HEK293 (cell line): ENCODE measurements around the gene APEX2.

Source experiments
- CTCF ChIA-PET: fragments of 350-600 bp; formaldehyde crosslinking; extraction: SDS; loops from one replicate; lab custom pipeline; 2021; ENCODE audit warnings: antibody characterized with exemption; lab: Yijun Ruan, JAX
- POLR2A ChIA-PET: fragments of 300-600 bp; formaldehyde crosslinking; extraction: SDS; loops from one replicate; lab custom pipeline; 2020; ENCODE audit warnings: antibody characterized with exemption, inconsistent platforms; lab: Yijun Ruan, JAX
- H3K27ac ChIP-seq: fragments of 200-500 bp; sonication (Bioruptor generic); 2 replicates; pipeline ENCODE4 v1.5.1; 2014; ENCODE audit warnings: low read depth, low read length, control low read depth, inconsistent platforms; ENCODE audit errors: extremely low read depth
- H3K36me3 ChIP-seq, 2 experiments: fragments of 200-500 bp in 1 of 2; sonication (Bioruptor generic) in 1 of 2; 1 replicate in 1 of 2; 2 replicates in 1 of 2; pipeline ENCODE4 v1.5.1; 2014 to 2017; ENCODE audit warnings: inconsistent platforms in 2 of 2, low read length in 2 of 2; ENCODE audit not compliant: control insufficient read depth in 2 of 2, insufficient read depth in 1 of 2
- H3K4me1 ChIP-seq: fragments of 200-500 bp; sonication (Bioruptor generic); 2 replicates; pipeline ENCODE4 v1.5.1; 2014; ENCODE audit warnings: mild to moderate bottlenecking, low read length, inconsistent platforms; ENCODE audit not compliant: control insufficient read depth, insufficient read depth
- H3K4me3 ChIP-seq: 2 replicates; pipeline ENCODE4 v1.5.1; 2011; ENCODE audit warnings: low read depth, mild to moderate bottlenecking, control low read depth, low read length, moderate library complexity
- H3K9me3 ChIP-seq: fragments of 200-500 bp; sonication (Bioruptor generic); 2 replicates; pipeline ENCODE4 v1.5.1; 2014; ENCODE audit warnings: low read depth, low read length, inconsistent platforms; ENCODE audit not compliant: control insufficient read depth, insufficient read depth
- MEIS1 ChIP-seq: sonication (generic); formaldehyde crosslinking; IDR thresholded peaks from 2 replicates; pipeline ENCODE4 v1.8.1; 2022; ENCODE audit warnings: missing genetic modification reagents, mild to moderate bottlenecking, borderline replicate concordance
- SP3 ChIP-seq: fragments of 450-650 bp; formaldehyde crosslinking; IDR thresholded peaks from 2 replicates; pipeline ENCODE4 v1.5.1; 2016; ENCODE audit warnings: missing biosample characterization, missing genetic modification characterization
- SP7 ChIP-seq: fragments of 450-650 bp; formaldehyde crosslinking; IDR thresholded peaks from 2 replicates; pipeline ENCODE4 v1.5.1; 2016; ENCODE audit warnings: missing biosample characterization, missing genetic modification characterization
- YY1 ChIP-seq: fragments of 450-650 bp; formaldehyde crosslinking; IDR thresholded peaks from 2 replicates; pipeline ENCODE4 v1.5.1; 2018; ENCODE audit warnings: missing biosample characterization, missing genetic modification characterization
- ZBTB1 ChIP-seq: fragments of 450-650 bp; formaldehyde crosslinking; IDR thresholded peaks from 2 replicates; pipeline ENCODE4 v1.5.1; 2016; ENCODE audit warnings: missing biosample characterization, missing genetic modification characterization
- ZBTB8A ChIP-seq: fragments of 450-650 bp; formaldehyde crosslinking; IDR thresholded peaks from 2 replicates; pipeline ENCODE4 v1.5.1; 2016; ENCODE audit warnings: missing biosample characterization, missing genetic modification characterization
- ZFP37 ChIP-seq: fragments of 450-650 bp; formaldehyde crosslinking; IDR thresholded peaks from 2 replicates; pipeline ENCODE4 v1.5.1; 2016; ENCODE audit warnings: missing biosample characterization, missing genetic modification characterization
- ZNF274 ChIP-seq, 2 experiments: fragments of 200-500 bp in 1 of 2; fragments of 450-650 bp in 1 of 2; sonication (Bioruptor generic) in 1 of 2; formaldehyde crosslinking in 1 of 2; IDR thresholded peaks; 2 replicates each; pipeline versions ENCODE4 v1.5.1 to v1.6.1; 2014 to 2016; ENCODE audit warnings: borderline replicate concordance in 1 of 2, inconsistent platforms in 1 of 2, low read length in 1 of 2, missing biosample characterization in 1 of 2, missing genetic modification characterization in 1 of 2
- ZNF292 ChIP-seq: fragments of 450-650 bp; formaldehyde crosslinking; IDR thresholded peaks from 2 replicates; pipeline ENCODE4 v1.5.1; 2016; ENCODE audit warnings: low read depth, missing biosample characterization, missing genetic modification characterization, borderline replicate concordance
- ZNF423 ChIP-seq: fragments of 450-650 bp; formaldehyde crosslinking; IDR thresholded peaks from 2 replicates; pipeline ENCODE4 v1.5.1; 2016; ENCODE audit warnings: missing biosample characterization, missing genetic modification characterization
- ZNF621 ChIP-seq: fragments of 450-650 bp; formaldehyde crosslinking; IDR thresholded peaks from 2 replicates; pipeline ENCODE4 v1.5.1; 2017; ENCODE audit warnings: missing biosample characterization, missing genetic modification characterization
- ZNF670 ChIP-seq: fragments of 450-650 bp; formaldehyde crosslinking; IDR thresholded peaks from 2 replicates; pipeline ENCODE4 v1.5.1; 2016; ENCODE audit warnings: missing biosample characterization, missing genetic modification characterization, low read depth
- ZSCAN23 ChIP-seq: fragments of 450-650 bp; formaldehyde crosslinking; IDR thresholded peaks from 2 replicates; pipeline ENCODE4 v1.5.1; 2016; ENCODE audit warnings: missing biosample characterization, missing genetic modification characterization
- ZSCAN30 ChIP-seq: fragments of 450-650 bp; IDR thresholded peaks from 2 replicates; pipeline ENCODE4 v1.5.1; 2018; ENCODE audit warnings: missing biosample characterization, mild to moderate bottlenecking, missing genetic modification characterization, moderate library complexity
- TF ChIP-seq, protein P1 (sequence below): fragments of 450-650 bp; formaldehyde crosslinking; IDR thresholded peaks from 2 replicates; pipeline ENCODE4 v1.5.0; 2017; ENCODE audit warnings: missing biosample characterization, missing genetic modification characterization, borderline replicate concordance
- TF ChIP-seq, protein P2 (sequence below): fragments of 450-650 bp; formaldehyde crosslinking; IDR thresholded peaks from 2 replicates; pipeline ENCODE4 v1.5.1; 2016; ENCODE audit warnings: missing biosample characterization, missing genetic modification characterization
- TF ChIP-seq, protein P3 (sequence below): fragments of 450-650 bp; formaldehyde crosslinking; IDR thresholded peaks from 2 replicates; pipeline ENCODE4 v1.5.1; 2016; ENCODE audit warnings: missing biosample characterization, missing genetic modification characterization
- TF ChIP-seq, protein P4 (sequence below): fragments of 450-650 bp; formaldehyde crosslinking; IDR thresholded peaks from 2 replicates; pipeline ENCODE4 v1.5.1; 2017; ENCODE audit warnings: missing biosample characterization, missing genetic modification characterization
- TF ChIP-seq, protein P5 (sequence below): fragments of 450-650 bp; formaldehyde crosslinking; IDR thresholded peaks from 2 replicates; pipeline ENCODE4 v1.5.1; 2016; ENCODE audit warnings: missing biosample characterization, missing genetic modification characterization

The APEX2 gene

DNA sequence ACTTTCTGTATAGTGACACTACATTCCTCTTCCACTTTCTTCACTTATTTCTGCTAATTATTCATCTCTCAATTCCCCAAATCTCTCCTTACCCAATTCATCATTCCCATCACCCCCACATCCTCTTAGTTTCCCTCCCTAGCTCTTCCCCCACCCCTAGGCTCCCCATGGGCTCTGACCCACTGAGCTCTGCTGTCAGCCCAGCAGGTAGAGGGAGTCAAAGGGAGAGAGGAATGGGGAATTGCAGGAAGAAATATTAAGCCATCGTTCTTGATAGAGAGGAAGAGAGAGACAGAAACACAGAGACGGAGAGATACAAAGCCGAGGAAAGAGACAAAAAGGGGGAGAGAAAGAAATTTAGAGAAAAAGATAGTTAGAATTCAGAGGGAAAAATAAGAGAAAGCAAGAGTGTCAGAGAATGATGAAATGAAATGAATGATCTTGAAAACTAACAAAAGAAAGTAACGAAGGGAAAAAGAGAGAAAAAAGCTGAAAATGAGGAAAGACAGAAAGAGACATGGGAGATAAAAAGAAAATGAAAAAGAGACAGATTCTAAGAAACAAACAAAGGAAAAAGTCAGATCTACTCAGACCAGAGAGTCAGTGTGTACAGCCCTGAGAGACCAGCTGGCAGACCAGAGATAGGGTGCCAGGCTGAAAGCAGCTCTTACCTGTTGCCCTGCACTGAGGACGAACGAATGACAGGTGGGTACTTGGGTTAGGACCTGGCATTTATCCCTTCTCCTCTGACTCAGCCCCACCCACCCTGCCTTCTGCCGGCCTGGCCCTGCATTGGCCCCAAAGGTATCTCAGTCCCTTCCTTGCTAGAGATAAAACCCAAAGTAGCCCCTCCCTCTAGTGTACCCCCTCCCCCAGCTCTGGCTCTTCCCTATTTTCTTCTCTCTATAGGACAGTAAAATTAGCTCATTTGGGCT lies 30.4 kb downstream of the APEX2 start, which contains the start of gene ALAS2:
Gene ALAS2 (minus strand): TSS at position 707 of the 935 bp plus-strand sequence. CDS start 4,977 bp downstream, outside the sequence.
- no peak within 1 kb of the TSS for H3K27ac ChIP-seq
- TF ChIP-seq ZBTB1 (tag by site-specific recombination) (no peak), YY1 (tag by site-specific recombination) (no peak), ZNF423 (tag by site-specific recombination) (no peak), SP7 (tag by site-specific recombination) (no peak), ZNF621 (tag by site-specific recombination) (no peak), ZSCAN30 (tag by site-specific recombination) (no peak), ZNF670 (no peak), ZBTB8A (no peak), ZFP37 (tag by site-specific recombination) (no peak), ZNF274 (IDR thresholded peaks at IDR 0.05; ENCODE audit: low read length) (no peak), ZNF274 (tag by site-specific recombination; IDR thresholded peaks at IDR 0.05; ENCODE audit: borderline replicate concordance) (no peak), SP3 (tag by site-specific recombination) (no peak)
- TF ChIP-seq, protein P1, sequence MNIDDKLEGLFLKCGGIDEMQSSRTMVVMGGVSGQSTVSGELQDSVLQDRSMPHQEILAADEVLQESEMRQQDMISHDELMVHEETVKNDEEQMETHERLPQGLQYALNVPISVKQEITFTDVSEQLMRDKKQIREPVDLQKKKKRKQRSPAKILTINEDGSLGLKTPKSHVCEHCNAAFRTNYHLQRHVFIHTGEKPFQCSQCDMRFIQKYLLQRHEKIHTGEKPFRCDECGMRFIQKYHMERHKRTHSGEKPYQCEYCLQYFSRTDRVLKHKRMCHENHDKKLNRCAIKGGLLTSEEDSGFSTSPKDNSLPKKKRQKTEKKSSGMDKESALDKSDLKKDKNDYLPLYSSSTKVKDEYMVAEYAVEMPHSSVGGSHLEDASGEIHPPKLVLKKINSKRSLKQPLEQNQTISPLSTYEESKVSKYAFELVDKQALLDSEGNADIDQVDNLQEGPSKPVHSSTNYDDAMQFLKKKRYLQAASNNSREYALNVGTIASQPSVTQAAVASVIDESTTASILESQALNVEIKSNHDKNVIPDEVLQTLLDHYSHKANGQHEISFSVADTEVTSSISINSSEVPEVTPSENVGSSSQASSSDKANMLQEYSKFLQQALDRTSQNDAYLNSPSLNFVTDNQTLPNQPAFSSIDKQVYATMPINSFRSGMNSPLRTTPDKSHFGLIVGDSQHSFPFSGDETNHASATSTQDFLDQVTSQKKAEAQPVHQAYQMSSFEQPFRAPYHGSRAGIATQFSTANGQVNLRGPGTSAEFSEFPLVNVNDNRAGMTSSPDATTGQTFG = no peak
- TF ChIP-seq, protein P2, sequence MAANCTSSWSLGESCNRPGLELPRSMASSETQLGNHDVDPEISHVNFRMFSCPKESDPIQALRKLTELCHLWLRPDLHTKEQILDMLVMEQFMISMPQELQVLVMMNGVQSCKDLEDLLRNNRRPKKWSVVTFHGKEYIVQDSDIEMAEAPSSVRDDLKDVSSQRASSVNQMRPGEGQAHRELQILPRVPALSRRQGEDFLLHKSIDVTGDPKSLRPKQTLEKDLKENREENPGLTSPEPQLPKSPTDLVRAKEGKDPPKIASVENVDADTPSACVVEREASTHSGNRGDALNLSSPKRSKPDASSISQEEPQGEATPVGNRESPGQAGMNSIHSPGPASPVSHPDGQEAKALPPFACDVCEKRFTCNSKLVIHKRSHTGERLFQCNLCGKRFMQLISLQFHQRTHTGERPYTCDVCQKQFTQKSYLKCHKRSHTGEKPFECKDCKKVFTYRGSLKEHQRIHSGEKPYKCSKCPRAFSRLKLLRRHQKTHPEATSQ (tag by site-specific recombination) = no peak
- TF ChIP-seq, protein P3, sequence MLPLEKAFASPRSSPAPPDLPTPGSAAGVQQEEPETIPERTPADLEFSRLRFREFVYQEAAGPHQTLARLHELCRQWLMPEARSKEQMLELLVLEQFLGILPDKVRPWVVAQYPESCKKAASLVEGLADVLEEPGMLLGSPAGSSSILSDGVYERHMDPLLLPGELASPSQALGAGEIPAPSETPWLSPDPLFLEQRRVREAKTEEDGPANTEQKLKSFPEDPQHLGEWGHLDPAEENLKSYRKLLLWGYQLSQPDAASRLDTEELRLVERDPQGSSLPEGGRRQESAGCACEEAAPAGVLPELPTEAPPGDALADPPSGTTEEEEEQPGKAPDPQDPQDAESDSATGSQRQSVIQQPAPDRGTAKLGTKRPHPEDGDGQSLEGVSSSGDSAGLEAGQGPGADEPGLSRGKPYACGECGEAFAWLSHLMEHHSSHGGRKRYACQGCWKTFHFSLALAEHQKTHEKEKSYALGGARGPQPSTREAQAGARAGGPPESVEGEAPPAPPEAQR (tag by site-specific recombination) = no peak
- TF ChIP-seq, protein P4, sequence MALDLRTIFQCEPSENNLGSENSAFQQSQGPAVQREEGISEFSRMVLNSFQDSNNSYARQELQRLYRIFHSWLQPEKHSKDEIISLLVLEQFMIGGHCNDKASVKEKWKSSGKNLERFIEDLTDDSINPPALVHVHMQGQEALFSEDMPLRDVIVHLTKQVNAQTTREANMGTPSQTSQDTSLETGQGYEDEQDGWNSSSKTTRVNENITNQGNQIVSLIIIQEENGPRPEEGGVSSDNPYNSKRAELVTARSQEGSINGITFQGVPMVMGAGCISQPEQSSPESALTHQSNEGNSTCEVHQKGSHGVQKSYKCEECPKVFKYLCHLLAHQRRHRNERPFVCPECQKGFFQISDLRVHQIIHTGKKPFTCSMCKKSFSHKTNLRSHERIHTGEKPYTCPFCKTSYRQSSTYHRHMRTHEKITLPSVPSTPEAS (tag by site-specific recombination) = no peak
- POLR2A ChIA-PET = interaction anchor here (0.8 kb wide), 1 partner anchor 30 kb away, joined by 3 read pairs; the partner anchor contains the start of gene APEX2
- CTCF ChIA-PET = no interaction called here
- no peak within 1 kb of the TSS for H3K4me3 ChIP-seq
- H3K9me3 ChIP-seq = no peaks in the 10 kb centered on the region
- H3K36me3 ChIP-seq = no peaks in the 10 kb centered on the region
- H3K4me1 ChIP-seq = no peaks in the 10 kb centered on the region

DNA sequence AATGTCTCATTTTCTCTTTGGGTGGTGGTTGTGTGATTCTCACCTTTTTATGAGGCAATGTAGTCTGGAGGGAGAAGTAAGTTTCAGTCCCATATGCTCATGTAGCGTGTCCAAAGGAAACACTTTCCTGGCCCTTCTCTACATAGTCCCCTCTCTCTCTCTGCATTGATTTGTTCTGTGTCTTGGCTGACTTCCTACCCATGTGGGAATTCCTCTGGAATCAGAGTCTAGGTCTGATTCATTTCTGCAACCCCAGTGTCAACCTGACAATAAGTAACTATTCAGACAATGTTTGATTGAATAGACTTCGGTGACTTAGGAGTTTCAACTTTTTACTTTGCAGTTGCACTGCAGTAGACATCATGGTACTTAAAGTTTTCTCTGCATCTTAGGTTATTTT lies 33.3 kb downstream of the APEX2 start:
- no peak overlapping the region for H3K4me3 ChIP-seq
- no peaks in the 10 kb centered on the region for H3K4me1 ChIP-seq
- H3K9me3 ChIP-seq = no peaks in the 10 kb centered on the region
- H3K36me3 ChIP-seq = no peaks in the 10 kb centered on the region
- POLR2A ChIA-PET = no interaction called here
- H3K27ac ChIP-seq = no peak overlapping the region
- CTCF ChIA-PET = no interaction called here
- TF ChIP-seq ZNF292 (tag by site-specific recombination) (no peak), ZSCAN23 (tag by site-specific recombination) (no peak), MEIS1 (CRISPR knock-in tag) (no peak)
- TF ChIP-seq, protein P5, sequence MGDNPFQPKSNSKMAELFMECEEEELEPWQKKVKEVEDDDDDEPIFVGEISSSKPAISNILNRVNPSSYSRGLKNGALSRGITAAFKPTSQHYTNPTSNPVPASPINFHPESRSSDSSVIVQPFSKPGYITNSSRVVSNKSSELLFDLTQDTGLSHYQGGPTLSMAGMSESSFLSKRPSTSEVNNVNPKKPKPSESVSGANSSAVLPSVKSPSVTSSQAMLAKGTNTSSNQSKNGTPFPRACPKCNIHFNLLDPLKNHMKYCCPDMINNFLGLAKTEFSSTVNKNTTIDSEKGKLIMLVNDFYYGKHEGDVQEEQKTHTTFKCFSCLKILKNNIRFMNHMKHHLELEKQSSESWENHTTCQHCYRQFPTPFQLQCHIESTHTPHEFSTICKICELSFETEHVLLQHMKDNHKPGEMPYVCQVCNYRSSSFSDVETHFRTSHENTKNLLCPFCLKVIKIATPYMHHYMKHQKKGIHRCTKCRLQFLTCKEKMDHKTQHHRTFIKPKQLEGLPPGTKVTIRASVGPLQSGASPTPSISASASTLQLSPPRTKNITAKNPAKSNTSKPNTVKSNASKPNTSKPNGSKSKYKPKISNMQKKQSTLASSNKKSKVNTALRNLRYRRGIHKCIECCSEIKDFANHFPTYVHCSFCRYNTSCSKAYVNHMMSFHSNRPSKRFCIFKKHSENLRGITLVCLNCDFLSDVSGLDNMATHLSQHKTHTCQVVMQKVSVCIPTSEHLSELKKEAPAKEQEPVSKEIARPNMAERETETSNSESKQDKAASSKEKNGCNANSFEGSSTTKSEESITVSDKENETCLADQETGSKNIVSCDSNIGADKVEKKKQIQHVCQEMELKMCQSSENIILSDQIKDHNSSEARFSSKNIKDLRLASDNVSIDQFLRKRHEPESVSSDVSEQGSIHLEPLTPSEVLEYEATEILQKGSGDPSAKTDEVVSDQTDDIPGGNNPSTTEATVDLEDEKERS (tag by site-specific recombination) = no peak
- TF ChIP-seq, protein P3 (tag by site-specific recombination) = no peak
